GM12878 (cell line): ENCODE data around the gene SKOR2.

ENCODE experiments used
- CTCF ChIP-seq, 3 experiments: IDR thresholded peaks in 2 of 3; conservative IDR thresholded peaks in 1 of 3; 2 replicates each; pipeline ENCODE4 v1.5.1; 2011; ENCODE audit warnings: low read depth in 3 of 3, low read length in 3 of 3, mild to moderate bottlenecking in 3 of 3, control low read depth in 2 of 3, moderate library complexity in 2 of 3, inconsistent platforms in 1 of 3, mixed read lengths in 1 of 3; ENCODE audit not compliant: control insufficient read depth in 2 of 3, insufficient read depth in 1 of 3; ENCODE audit errors: extremely low read depth in 1 of 3
- NFYA ChIP-seq: IDR thresholded peaks from 2 replicates; pipeline ENCODE4 v1.6.1; 2011; ENCODE audit warnings: low read depth, mild to moderate bottlenecking, low read length, improper control_type of control experiment, borderline replicate concordance

GRCh38 chr18:47247416-47248114, 3.9 kb downstream of the SKOR2 start:
- no peak for TF ChIP-seq CTCF (IDR thresholded peaks at IDR 0.05 in 2 of 3, conservative IDR thresholded peaks at IDR 0.05 in 1 of 3; ENCODE audit: control insufficient read depth in 2 of 3, extremely low read depth in 1 of 3, insufficient read depth in 1 of 3, low read depth in 3 of 3, low read length in 3 of 3)
- TF ChIP-seq NFYA: no peak
